SJSA1 (cell line): ENCODE measurements around the gene SLC5A6. TPM values are rescaled to one million over a fixed set of nuclear protein-coding genes. Genes with fewer than 3 reads are reported as not detected.
"Not testable (repeated sequence)": the region's sequence is repeated elsewhere in the genome, so short reads cannot be mapped to it uniquely, and the experiment has no call there.

Experiments
- DNase-seq, 2 experiments: peaks; one replicate each; pipeline ENCODE4 v3.0.0-alpha.2; 2015 to 2020; ENCODE audit warnings: low spot score in 2 of 2, low read depth in 1 of 2
- H3K27ac ChIP-seq: fragments of 250-450 bp; sonication (Bioruptor Pico); 2 replicates; pipeline ENCODE4 v1.5.1; 2020; ENCODE audit warnings: mild to moderate bottlenecking, moderate library complexity
- H3K27me3 ChIP-seq: fragments of 250-450 bp; sonication (Bioruptor Pico); replicated peaks from 2 replicates; pipeline ENCODE4 v1.5.1; 2020; ENCODE audit warnings: mild to moderate bottlenecking, moderate library complexity
- H3K36me3 ChIP-seq: fragments of 250-450 bp; sonication (Bioruptor Pico); 2 replicates; pipeline ENCODE4 v1.5.1; 2020; ENCODE audit warnings: mild to moderate bottlenecking
- H3K4me1 ChIP-seq: fragments of 250-450 bp; sonication (Bioruptor Pico); replicated peaks from 2 replicates; pipeline ENCODE4 v1.6.1; 2021; ENCODE audit warnings: mild to moderate bottlenecking
- H3K4me3 ChIP-seq: fragments of 250-450 bp; sonication (Bioruptor Pico); 2 replicates; pipeline ENCODE4 v1.5.1; 2020; ENCODE audit warnings: mild to moderate bottlenecking
- H3K9me3 ChIP-seq: fragments of 250-450 bp; sonication (Bioruptor Pico); replicated peaks from 2 replicates; pipeline ENCODE4 v1.5.1; 2020; ENCODE audit warnings: mild to moderate bottlenecking
- total RNA-seq: library from RNA; depleted of rRNA; stranded (reverse); fragments of >200 nt; shearing (Covaris generic); gene quantifications from 2 replicates; pipeline ENCODE4 v1.2.3, GENCODE V29; 2014

Gene SLC5A6
- total RNA-seq, 1 experiment from 2014 or later: 40.8 TPM

GRCh38 chr2:27206346-27206745 is 5.7 kb downstream of the SLC5A6 start:
- Histone ChIP-seq H3K4me1 (peaks cover 8% of the 10 kb centered on the region), H3K27me3 (no peaks in the 10 kb centered on the region), H3K36me3 (peaks cover 83% of the 10 kb centered on the region), H3K4me3 (no peak overlapping the region), H3K9me3 (no peaks in the 10 kb centered on the region), H3K27ac (no peak overlapping the region)
- DNase-seq: no peak

- Histone ChIP-seq H3K4me1 (0 out of 2 replicates have a peak, but pooled peaks cover 3% of the 10 kb centered on the region), H3K36me3 (peaks cover 89% of the 10 kb centered on the region), H3K27me3 (no peaks in the 10 kb centered on the region), H3K9me3 (no peaks in the 10 kb centered on the region), H3K4me3 (no peak overlapping the region), H3K27ac (no peak overlapping the region)
- no peak for DNase-seq
These were observed 6.9 kb downstream of the SLC5A6 start for GRCh38 chr2:27205206-27205605.

GRCh38 chr2:27204566-27204965 is 7.5 kb downstream of the SLC5A6 start:
- no peak overlapping the region for H3K4me3 ChIP-seq
- H3K36me3 ChIP-seq: peaks cover 87% of the 10 kb centered on the region
- no peaks in the 10 kb centered on the region for H3K27me3 ChIP-seq
- H3K4me1 ChIP-seq: no peaks in the 10 kb centered on the region
- no peaks in the 10 kb centered on the region for H3K9me3 ChIP-seq
- no peak overlapping the region for H3K27ac ChIP-seq
- DNase-seq: no peak

GRCh38 chr2:27203741-27204140 is 8.3 kb downstream of the SLC5A6 start:
- DNase-seq: no peak
- Histone ChIP-seq H3K27ac (no peak overlapping the region), H3K36me3 (peaks cover 79% of the 10 kb centered on the region), H3K4me3 (no peak overlapping the region), H3K4me1 (no peaks in the 10 kb centered on the region), H3K9me3 (no peaks in the 10 kb centered on the region), H3K27me3 (no peaks in the 10 kb centered on the region)

- Histone ChIP-seq H3K27me3 (no peaks in the 10 kb centered on the region), H3K9me3 (no peaks in the 10 kb centered on the region), H3K36me3 (peaks cover 70% of the 10 kb centered on the region), H3K4me1 (no peaks in the 10 kb centered on the region), H3K27ac (no peak overlapping the region), H3K4me3 (no peak overlapping the region)
- DNase-seq: no peak
These were observed 9.2 kb downstream of the SLC5A6 start for GRCh38 chr2:27202854-27203253.

- Histone ChIP-seq H3K4me3 (no peak overlapping the region), H3K36me3 (peaks cover 58% of the 10 kb centered on the region), H3K9me3 (no peaks in the 10 kb centered on the region), H3K27ac (no peak overlapping the region), H3K4me1 (no peaks in the 10 kb centered on the region), H3K27me3 (no peaks in the 10 kb centered on the region)
- no peak for DNase-seq
These were observed 10.4 kb downstream of the SLC5A6 start for GRCh38 chr2:27201675-27202074.

- H3K9me3 ChIP-seq: no peaks in the 10 kb centered on the region
- no peak overlapping the region for H3K27ac ChIP-seq
- no peak for DNase-seq
These were observed 12.8 kb downstream of the SLC5A6 start for GRCh38 chr2:27199241-27199640.

GRCh38 chr2:27198627-27199026 is 13.4 kb downstream of the SLC5A6 start:
- no peaks in the 10 kb centered on the region for H3K9me3 ChIP-seq
- H3K4me3 ChIP-seq: no peak overlapping the region
- peaks cover 30% of the 10 kb centered on the region for H3K36me3 ChIP-seq
- peaks cover 8% of the 10 kb centered on the region for H3K4me1 ChIP-seq
- DNase-seq: no peak
- no peaks in the 10 kb centered on the region for H3K27me3 ChIP-seq
- H3K27ac ChIP-seq: no peak overlapping the region

More at GRCh38 chr2:27199241-27199640, 12.8 kb downstream of the SLC5A6 start:
- H3K36me3 ChIP-seq: peaks cover 37% of the 10 kb centered on the region
- no peak overlapping the region for H3K4me3 ChIP-seq
- H3K4me1 ChIP-seq: peaks cover 8% of the 10 kb centered on the region
- no peaks in the 10 kb centered on the region for H3K27me3 ChIP-seq

GRCh38 chr2:27198068-27198467 is 14.0 kb downstream of the SLC5A6 start:
- peaks cover 25% of the 10 kb centered on the region for H3K36me3 ChIP-seq
- H3K4me1 ChIP-seq, DNase-seq, H3K4me3 ChIP-seq, H3K27ac ChIP-seq, H3K9me3 ChIP-seq, H3K27me3 ChIP-seq: not testable (repeated sequence)

- not testable (repeated sequence) for H3K9me3 ChIP-seq, DNase-seq, H3K27ac ChIP-seq, H3K36me3 ChIP-seq, H3K27me3 ChIP-seq, H3K4me3 ChIP-seq
- H3K4me1 ChIP-seq: peaks cover 14% of the 10 kb centered on the region
These were observed 16.3 kb downstream of the SLC5A6 start for GRCh38 chr2:27195799-27196198.

- DNase-seq: peak in 1 of 2 experiments; percentile 81
- no peaks in the 10 kb centered on the region for H3K9me3 ChIP-seq
- H3K4me3 ChIP-seq: no peak overlapping the region
- H3K4me1 ChIP-seq: peaks cover 14% of the 10 kb centered on the region
- no peaks in the 10 kb centered on the region for H3K36me3 ChIP-seq
- H3K27ac ChIP-seq: no peak overlapping the region
- H3K27me3 ChIP-seq: no peaks in the 10 kb centered on the region
These were observed 17.3 kb downstream of the SLC5A6 start for GRCh38 chr2:27194538-27195354.

- Histone ChIP-seq H3K4me1 (peaks cover 44% of the 10 kb centered on the region), H3K27ac (no peak overlapping the region), H3K9me3 (no peaks in the 10 kb centered on the region), H3K36me3 (no peaks in the 10 kb centered on the region), H3K4me3 (no peak overlapping the region), H3K27me3 (no peaks in the 10 kb centered on the region)
- peak; percentile 65 to 70 for DNase-seq
These were observed 20.8 kb downstream of the SLC5A6 start for GRCh38 chr2:27191070-27191829.

GRCh38 chr2:27189989-27190388 is 22.1 kb downstream of the SLC5A6 start:
- H3K27me3 ChIP-seq: no peaks in the 10 kb centered on the region
- no peak for DNase-seq
- H3K9me3 ChIP-seq: no peaks in the 10 kb centered on the region
- peaks cover 53% of the 10 kb centered on the region for H3K4me1 ChIP-seq
- H3K36me3 ChIP-seq: no peaks in the 10 kb centered on the region
- H3K27ac ChIP-seq: no peak overlapping the region
- no peak overlapping the region for H3K4me3 ChIP-seq
